Mesenchymal stem cell (in vitro differentiated cells and primary cell): ENCODE measurements around the gene STXBP4.

ENCODE experiments used
- DNase-seq: peaks from one replicate; pipeline ENCODE4 v3.0.0-alpha.2; 2013
- H2AFZ ChIP-seq: one replicate; pipeline ENCODE4 v1.6.1; 2013; ENCODE audit warnings: low read depth, mild to moderate bottlenecking, control low read depth, inconsistent platforms, low read length, moderate library complexity
- H2AK5ac ChIP-seq: 2 replicates; pipeline ENCODE4 v1.6.1; 2013; ENCODE audit warnings: low read length, moderate library complexity, mild to moderate bottlenecking, inconsistent platforms; ENCODE audit not compliant: severe bottlenecking
- H2BK120ac ChIP-seq: one replicate; pipeline ENCODE4 v1.6.1; 2013; ENCODE audit warnings: low read depth, mild to moderate bottlenecking, inconsistent platforms, low read length, moderate library complexity
- H2BK12ac ChIP-seq, 2 experiments: one replicate each; pipeline ENCODE4 v1.6.1; 2013; ENCODE audit warnings: inconsistent platforms in 2 of 2, low read length in 2 of 2, mild to moderate bottlenecking in 2 of 2, moderate library complexity in 2 of 2, control low read depth in 1 of 2
- H2BK15ac ChIP-seq: one replicate; pipeline ENCODE4 v1.6.1; 2013; ENCODE audit warnings: mild to moderate bottlenecking, low read depth, inconsistent platforms; ENCODE audit not compliant: poor library complexity, severe bottlenecking
- H2BK5ac ChIP-seq: 2 replicates; pipeline ENCODE4 v1.6.1; 2013; ENCODE audit warnings: low read depth, mild to moderate bottlenecking, low read length, control low read depth, inconsistent platforms; ENCODE audit not compliant: poor library complexity, severe bottlenecking
- H3K14ac ChIP-seq, 2 experiments: one replicate each; pipeline ENCODE4 v1.6.1; 2013; ENCODE audit warnings: inconsistent platforms in 2 of 2, low read length in 2 of 2, control low read depth in 1 of 2, mild to moderate bottlenecking in 1 of 2, moderate library complexity in 1 of 2
- H3K18ac ChIP-seq, 2 experiments: one replicate each; pipeline ENCODE4 v1.6.1; 2013; ENCODE audit warnings: inconsistent platforms in 2 of 2, low read length in 2 of 2, control low read depth in 1 of 2, low read depth in 1 of 2, mild to moderate bottlenecking in 1 of 2
- H3K23ac ChIP-seq, 2 experiments: one replicate each; pipeline ENCODE4 v1.6.1; 2013; ENCODE audit warnings: inconsistent platforms in 2 of 2, low read length in 2 of 2, mild to moderate bottlenecking in 2 of 2, moderate library complexity in 2 of 2, control low read depth in 1 of 2
- H3K27ac ChIP-seq: 2 replicates; pipeline ENCODE4 v1.5.1; 2013; ENCODE audit warnings: mild to moderate bottlenecking, moderate library complexity, low read length, control low read depth, inconsistent platforms; ENCODE audit not compliant: poor library complexity, severe bottlenecking
- H3K27me3 ChIP-seq, 2 experiments: 2 replicates each; pipeline versions ENCODE4 v1.6.1 to v1.7.0; 2013; ENCODE audit warnings: low read length in 2 of 2, mild to moderate bottlenecking in 2 of 2, moderate library complexity in 2 of 2, control low read depth in 1 of 2, inconsistent platforms in 1 of 2; ENCODE audit not compliant: control insufficient read depth in 1 of 2, insufficient read depth in 1 of 2
- H3K36me3 ChIP-seq, 2 experiments: 2 replicates each; pipeline versions ENCODE4 v1.6.1 to v1.7.0; 2013; ENCODE audit warnings: low read length in 2 of 2, control low read depth in 1 of 2, inconsistent platforms in 1 of 2, low read depth in 1 of 2, mild to moderate bottlenecking in 1 of 2; ENCODE audit not compliant: insufficient read depth in 2 of 2, control insufficient read depth in 1 of 2
- H3K4ac ChIP-seq, 2 experiments: one replicate each; pipeline ENCODE4 v1.6.1; 2013; ENCODE audit warnings: inconsistent platforms in 2 of 2, low read length in 2 of 2, mild to moderate bottlenecking in 2 of 2, moderate library complexity in 2 of 2, control low read depth in 1 of 2, low read depth in 1 of 2
- H3K4me1 ChIP-seq: 2 replicates; pipeline ENCODE4 v1.6.1; 2013; ENCODE audit warnings: low read depth, low read length, control low read depth; ENCODE audit not compliant: control insufficient read depth, insufficient read depth
- H3K4me2 ChIP-seq: 2 replicates; pipeline ENCODE4 v1.6.1; 2013; ENCODE audit warnings: low read length, mild to moderate bottlenecking, inconsistent platforms; ENCODE audit not compliant: poor library complexity, severe bottlenecking
- H3K4me3 ChIP-seq, 2 experiments: 2 replicates each; pipeline versions ENCODE4 v1.5.1 to v1.7.0; 2013; ENCODE audit warnings: low read length in 2 of 2, mild to moderate bottlenecking in 2 of 2, control low read depth in 1 of 2, low read depth in 1 of 2; ENCODE audit not compliant: insufficient read depth in 1 of 2
- H3K79me1 ChIP-seq: replicated peaks from 2 replicates; pipeline ENCODE4 v1.6.1; 2013; ENCODE audit warnings: mild to moderate bottlenecking, control low read depth, low read length, inconsistent platforms; ENCODE audit not compliant: poor library complexity, severe bottlenecking
- H3K9ac ChIP-seq: 2 replicates; pipeline ENCODE4 v1.7.0; 2013; ENCODE audit warnings: mild to moderate bottlenecking, low read length, moderate library complexity
- H3K9me3 ChIP-seq: 2 replicates; pipeline ENCODE4 v1.7.0; 2013; ENCODE audit warnings: mild to moderate bottlenecking, low read length; ENCODE audit not compliant: control insufficient read depth
- H4K8ac ChIP-seq: one replicate; pipeline ENCODE4 v1.6.1; 2013; ENCODE audit warnings: inconsistent platforms, mild to moderate bottlenecking, low read length, moderate library complexity
- H4K91ac ChIP-seq: one replicate; pipeline ENCODE4 v1.6.1; 2013; ENCODE audit warnings: mild to moderate bottlenecking, low read length, inconsistent platforms
- WGBS: methylation state at CpG from one replicate; pipeline ENCODE4 v1.1.7; 2013; ENCODE audit warnings: mixed read lengths; 5-methylcytosine and 5-hydroxymethylcytosine counted together

Gene STXBP4

DNA sequence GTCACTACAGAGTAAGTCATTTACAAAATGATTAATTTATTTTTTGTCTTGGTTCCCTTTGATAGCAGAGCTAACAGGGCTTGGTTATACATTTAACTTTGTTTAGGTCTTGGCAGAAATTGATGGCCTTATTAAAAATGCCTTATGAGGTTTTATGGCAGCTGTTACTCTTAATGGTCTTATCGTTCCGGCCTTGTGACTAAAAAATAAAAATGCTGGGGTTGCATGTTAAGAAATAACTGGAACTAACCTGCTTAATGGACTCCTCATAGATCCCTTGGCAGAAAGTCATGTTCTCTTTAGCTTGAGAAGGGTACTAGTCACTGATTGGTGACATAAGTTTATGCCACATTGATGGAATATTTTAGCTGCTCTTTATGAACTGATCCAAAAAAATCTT lies 18.4 kb upstream of the STXBP4 start:
- H3K4me1 ChIP-seq: peaks cover 4% of the 10 kb centered on the region
- H2BK120ac ChIP-seq: no peak overlapping the region
- no peak overlapping the region for H3K27ac ChIP-seq

DNA sequence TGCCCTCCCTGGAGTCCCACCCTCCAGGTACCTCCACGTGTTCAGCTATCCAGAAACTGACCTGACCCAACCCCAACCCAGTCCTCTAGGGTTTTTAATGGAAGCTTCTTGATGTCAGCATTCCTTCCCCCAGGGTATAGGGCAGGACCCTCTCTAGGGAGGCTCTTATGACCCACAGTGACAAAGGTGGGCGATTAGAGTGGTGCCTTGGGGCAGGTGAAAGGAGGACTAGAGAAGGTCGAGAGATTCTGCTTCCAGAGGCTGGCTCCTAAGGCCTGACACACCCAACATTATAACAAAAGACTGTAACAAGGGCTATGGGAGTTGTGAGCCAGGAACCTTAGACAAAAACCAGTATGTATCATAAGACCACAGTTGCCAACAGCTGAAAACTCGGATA lies 17.3 kb upstream of the STXBP4 start:
- no peak overlapping the region for H3K14ac ChIP-seq
- no peak overlapping the region for H3K23ac ChIP-seq
- no peak overlapping the region for H2AFZ ChIP-seq
- no peak overlapping the region for H3K18ac ChIP-seq
- H3K9me3 ChIP-seq: no peaks in the 10 kb centered on the region
- H3K4me1 ChIP-seq: peaks cover 4% of the 10 kb centered on the region
- H4K91ac ChIP-seq: no peak overlapping the region
- WGBS: 53% methylated on average over 2 of the region's 4 CpGs
- H2BK120ac ChIP-seq: no peak overlapping the region
- no peak overlapping the region for H3K4me2 ChIP-seq
- no peak overlapping the region for H4K8ac ChIP-seq
- no peak overlapping the region for H3K27ac ChIP-seq
- H3K4me3 ChIP-seq: no peak overlapping the region
- H3K4ac ChIP-seq: no peak overlapping the region
- H3K9ac ChIP-seq: no peak overlapping the region
- no peaks in the 10 kb centered on the region for H3K27me3 ChIP-seq
- H2BK15ac ChIP-seq: no peak overlapping the region
- no peak overlapping the region for H2AK5ac ChIP-seq
- H2BK5ac ChIP-seq: no peak overlapping the region
- no peak for DNase-seq
- H3K36me3 ChIP-seq: peaks cover 15 to 38% of the 10 kb centered on the region in 2 experiments
- peaks cover 23% of the 10 kb centered on the region for H3K79me1 ChIP-seq
- H2BK12ac ChIP-seq: no peak overlapping the region

More for the DNA sequence above, 18.4 kb upstream of the STXBP4 start:
- no peak overlapping the region for H3K4me3 ChIP-seq
- no peak overlapping the region for H2AK5ac ChIP-seq
- H3K4me2 ChIP-seq: no peak overlapping the region
- peaks cover 18% of the 10 kb centered on the region for H3K79me1 ChIP-seq
- WGBS: 100% methylated on average over 2 of the region's 2 CpGs
- no peak overlapping the region for H2AFZ ChIP-seq
- no peaks in the 10 kb centered on the region for H3K27me3 ChIP-seq
- no peak overlapping the region for H4K91ac ChIP-seq
- H2BK15ac ChIP-seq: no peak overlapping the region
- no peak overlapping the region for H2BK5ac ChIP-seq
- H3K36me3 ChIP-seq: peaks cover 12 to 34% of the 10 kb centered on the region in 2 experiments
- no peak overlapping the region for H3K14ac ChIP-seq
- no peaks in the 10 kb centered on the region for H3K9me3 ChIP-seq
- no peak overlapping the region for H3K23ac ChIP-seq
- no peak overlapping the region for H3K9ac ChIP-seq
- no peak overlapping the region for H3K18ac ChIP-seq
- DNase-seq: no peak
- H2BK12ac ChIP-seq: no peak overlapping the region
- no peak overlapping the region for H4K8ac ChIP-seq
- H3K4ac ChIP-seq: no peak overlapping the region

DNA sequence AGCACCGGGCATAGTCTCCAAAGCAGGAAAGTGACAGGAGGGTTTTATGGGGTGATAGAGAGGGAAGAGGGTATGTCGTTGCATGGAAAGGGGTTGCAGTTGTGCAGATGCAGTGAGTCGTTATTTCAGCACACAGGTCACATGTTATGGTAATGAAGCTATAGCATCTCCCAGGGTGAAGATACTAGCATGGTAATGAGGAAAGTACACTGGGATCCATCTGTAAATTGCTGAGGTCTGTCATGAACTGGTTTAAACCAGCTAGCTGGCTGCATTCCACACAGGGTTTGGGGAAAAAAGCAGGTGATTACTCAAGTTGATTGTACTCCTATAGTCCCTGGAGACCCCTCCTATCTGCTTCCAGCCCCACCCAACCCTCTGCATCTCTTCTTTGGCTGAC lies 11.8 kb upstream of the STXBP4 start:
- Histone ChIP-seq H2BK12ac (no peak overlapping the region), H4K8ac (no peak overlapping the region), H2BK15ac (no peak overlapping the region), H3K9me3 (no peaks in the 10 kb centered on the region), H3K18ac (no peak overlapping the region), H3K14ac (no peak overlapping the region), H3K27me3 (no peaks in the 10 kb centered on the region), H2BK120ac (no peak overlapping the region), H3K36me3 (peaks cover 27 to 62% of the 10 kb centered on the region in 2 experiments), H3K79me1 (peaks cover 15% of the 10 kb centered on the region), H3K4me2 (no peak overlapping the region), H2BK5ac (no peak overlapping the region), H3K4me3 (no peak overlapping the region), H4K91ac (no peak overlapping the region), H3K27ac (no peak overlapping the region), H3K4me1 (no peaks in the 10 kb centered on the region), H3K4ac (no peak overlapping the region), H3K23ac (peak overlapping the region in 1 of 2 experiments; percentile 61), H2AK5ac (no peak overlapping the region), H2AFZ (no peak overlapping the region), H3K9ac (no peak overlapping the region)
- WGBS: 90% methylated on average over 3 of the region's 3 CpGs
- no peak for DNase-seq

GRCh38 chr17:54967621-54968261 lies 824 bp upstream of the STXBP4 start:
- Histone ChIP-seq H2AK5ac (no peak overlapping the region), H2AFZ (no peak overlapping the region), H3K14ac (no peak overlapping the region), H2BK12ac (no peak overlapping the region), H3K36me3 (peaks cover 0 to 23% of the 10 kb centered on the region in 2 experiments), H3K23ac (no peak overlapping the region), H4K8ac (no peak overlapping the region), H3K4me3 (peak overlapping the region; percentile 93 to 98), H2BK5ac (no peak overlapping the region), H3K4ac (no peak overlapping the region), H3K27ac (peak overlapping the region; percentile 94), H3K9ac (peak overlapping the region; percentile 96), H4K91ac (no peak overlapping the region), H3K79me1 (peaks cover 4% of the 10 kb centered on the region), H2BK120ac (no peak overlapping the region), H3K18ac (peak overlapping the region in 1 of 2 experiments; percentile 88), H3K4me1 (peaks cover 2% of the 10 kb centered on the region), H3K4me2 (peak overlapping the region; percentile 51), H2BK15ac (no peak overlapping the region), H3K9me3 (no peaks in the 10 kb centered on the region), H3K27me3 (no peaks in the 10 kb centered on the region)
- DNase-seq: peak; percentile 39
- WGBS: under 1% methylated on average over 12 of the region's 21 CpGs
